GM18951 (cell line): Measurements from ENCODE around the gene PRKN.

Source experiments
- POLR2A ChIP-seq: IDR thresholded peaks from 4 replicates; pipeline ENCODE4 v1.6.1; 2011; ENCODE audit warnings: mild to moderate bottlenecking; ENCODE audit not compliant: insufficient read length, insufficient read depth; ENCODE audit errors: extremely low read depth
- in situ Hi-C: fragments of 300-500 bp; cut with MboI; formaldehyde crosslinking; loops from one replicate; pipeline ENCODE4 v1.12.0; 2022; ENCODE audit warnings: low sequenced_read_pairs, mixed read lengths, inconsistent platforms; ENCODE audit not compliant: unreplicated experiment

Gene PRKN

GRCh38 chr6:161584621-161585340 is 1142.8 kb downstream of the PRKN start:
- TF ChIP-seq POLR2A: no peak

GRCh38 chr6:161584051-161584450 is 1143.5 kb downstream of the PRKN start:
- in situ Hi-C loops: no loop called here
- no peak for TF ChIP-seq POLR2A

More at GRCh38 chr6:161584621-161585340, 1142.8 kb downstream of the PRKN start:
- in situ Hi-C loops: no loop called here

- no peak for TF ChIP-seq POLR2A
- in situ Hi-C loops: no loop called here
These were observed 1144.0 kb downstream of the PRKN start for GRCh38 chr6:161583584-161583983.

- TF ChIP-seq POLR2A: no peak
- in situ Hi-C loops: no loop called here
These were observed 1149.1 kb downstream of the PRKN start for GRCh38 chr6:161578478-161578877.

- TF ChIP-seq POLR2A: no peak
- in situ Hi-C loops: no loop called here
These were observed 1151.9 kb downstream of the PRKN start for GRCh38 chr6:161575523-161576254.

GRCh38 chr6:161568885-161569456 is 1158.6 kb downstream of the PRKN start:
- in situ Hi-C loops: no loop called here
- TF ChIP-seq POLR2A: no peak

GRCh38 chr6:161564952-161565351 is 1162.6 kb downstream of the PRKN start:
- no peak for TF ChIP-seq POLR2A

GRCh38 chr6:161561908-161562307 is 1165.7 kb downstream of the PRKN start:
- no peak for TF ChIP-seq POLR2A
- in situ Hi-C loops: no loop called here

More at GRCh38 chr6:161564952-161565351, 1162.6 kb downstream of the PRKN start:
- in situ Hi-C loops: no loop called here

GRCh38 chr6:161557333-161558107 is 1170.0 kb downstream of the PRKN start:
- in situ Hi-C loops: no loop called here

GRCh38 chr6:161554883-161555282 is 1172.7 kb downstream of the PRKN start:
- no peak for TF ChIP-seq POLR2A
- in situ Hi-C loops: no loop called here

More at GRCh38 chr6:161557333-161558107, 1170.0 kb downstream of the PRKN start:
- TF ChIP-seq POLR2A: no peak

GRCh38 chr6:161549977-161550655 is 1177.5 kb downstream of the PRKN start:
- TF ChIP-seq POLR2A: no peak
- in situ Hi-C loops: no loop called here

GRCh38 chr6:161548713-161549296 is 1178.8 kb downstream of the PRKN start:
- in situ Hi-C loops: no loop called here
- no peak for TF ChIP-seq POLR2A
